ENCODE measurements around the gene AHDC1.

DNA sequence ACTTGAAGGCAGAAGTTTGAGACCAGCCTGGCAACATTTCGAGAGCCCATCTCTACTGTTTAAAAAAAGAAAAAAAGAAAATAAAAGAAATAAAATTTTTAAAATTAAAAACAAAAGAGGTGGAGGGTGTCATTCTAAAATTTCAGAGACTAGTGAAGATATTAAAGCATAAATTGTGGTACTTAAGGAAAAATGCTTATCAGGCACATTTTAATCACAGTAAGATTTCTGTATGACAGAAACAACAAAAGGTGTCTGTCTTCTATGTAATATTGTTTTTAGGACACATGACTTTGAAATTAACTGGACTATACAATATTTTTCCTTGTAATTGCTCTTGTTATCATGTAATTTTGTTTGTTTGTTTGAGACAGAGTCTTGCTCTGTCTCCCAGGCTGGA lies 118.6 kb downstream of the AHDC1 start:
- TF ChIP-seq EZH2 (IDR thresholded peaks at IDR 0.05; ENCODE audit: insufficient read depth, poor library complexity, severe bottlenecking) = no peak
- TF ChIP-seq EZH2phosphoT487 (IDR thresholded peaks at IDR 0.05; ENCODE audit: insufficient read depth, low read depth) = no peak
